Measurements from ENCODE around the gene SCML1.
A peak's percentile ranks its signal among the peaks of the same experiment; 100 is the strongest.

The SCML1 gene

GRCh38 chrX:17736856-17737709, at the start of gene SCML1:
Gene SCML1, plus strand, starts transcription at chrX:17737493. Its CDS starts 6,694 bp downstream, at chrX:17744187.
- H3K4me1 ChIP-seq (ENCODE audit: control insufficient read depth, insufficient read depth, low read length): peaks cover 2% of the 10 kb centered on the region
- H3K27me3 ChIP-seq (ENCODE audit: control insufficient read depth, insufficient read depth, low read length): peaks cover 28% of the 10 kb centered on the region
- peak within 1 kb of the TSS; percentile 59 for H3K4me3 ChIP-seq (ENCODE audit: low read depth, low read length)
- H3K9me3 ChIP-seq (ENCODE audit: control insufficient read depth, insufficient read depth, low read length): no peaks in the 10 kb centered on the region
- H3K9ac ChIP-seq (ENCODE audit: low read depth, low read length): no peak within 1 kb of the TSS
- H3K36me3 ChIP-seq (ENCODE audit: control insufficient read depth, insufficient read depth, low read length): peaks cover 2% of the 10 kb centered on the region

- Histone ChIP-seq H3K9me3 (ENCODE audit: control insufficient read depth, insufficient read depth, low read length) (no peaks in the 10 kb centered on the region), H3K9ac (ENCODE audit: low read depth, low read length) (no peak overlapping the region), H3K36me3 (ENCODE audit: control insufficient read depth, insufficient read depth, low read length) (no peaks in the 10 kb centered on the region), H3K4me1 (ENCODE audit: control insufficient read depth, insufficient read depth, low read length) (peaks cover 3% of the 10 kb centered on the region), H3K27me3 (ENCODE audit: control insufficient read depth, insufficient read depth, low read length) (no peaks in the 10 kb centered on the region), H3K4me3 (ENCODE audit: low read depth, low read length) (no peak overlapping the region)
Measured at GRCh38 chrX:17687648-17688047, 49.6 kb upstream of the SCML1 start.

GRCh38 chrX:17689971-17690409, 47.3 kb upstream of the SCML1 start:
- no peaks in the 10 kb centered on the region for H3K36me3 ChIP-seq (ENCODE audit: control insufficient read depth, insufficient read depth, low read length)

GRCh38 chrX:17692709-17693346, 44.5 kb upstream of the SCML1 start:
- Histone ChIP-seq H3K4me1 (ENCODE audit: control insufficient read depth, insufficient read depth, low read length) (peaks cover 5% of the 10 kb centered on the region), H3K9ac (ENCODE audit: low read depth, low read length) (no peak overlapping the region), H3K4me3 (ENCODE audit: low read depth, low read length) (no peak overlapping the region), H3K9me3 (ENCODE audit: control insufficient read depth, insufficient read depth, low read length) (no peaks in the 10 kb centered on the region), H3K36me3 (ENCODE audit: control insufficient read depth, insufficient read depth, low read length) (no peaks in the 10 kb centered on the region), H3K27me3 (ENCODE audit: control insufficient read depth, insufficient read depth, low read length) (no peaks in the 10 kb centered on the region)

More at GRCh38 chrX:17689971-17690409, 47.3 kb upstream of the SCML1 start:
- Histone ChIP-seq H3K4me1 (ENCODE audit: control insufficient read depth, insufficient read depth, low read length) (peaks cover 5% of the 10 kb centered on the region), H3K9me3 (ENCODE audit: control insufficient read depth, insufficient read depth, low read length) (no peaks in the 10 kb centered on the region), H3K27me3 (ENCODE audit: control insufficient read depth, insufficient read depth, low read length) (no peaks in the 10 kb centered on the region), H3K9ac (ENCODE audit: low read depth, low read length) (no peak overlapping the region), H3K4me3 (ENCODE audit: low read depth, low read length) (no peak overlapping the region)

- no peaks in the 10 kb centered on the region for H3K27me3 ChIP-seq (ENCODE audit: control insufficient read depth, insufficient read depth, low read length)
- peaks cover 5% of the 10 kb centered on the region for H3K4me1 ChIP-seq (ENCODE audit: control insufficient read depth, insufficient read depth, low read length)
- no peaks in the 10 kb centered on the region for H3K36me3 ChIP-seq (ENCODE audit: control insufficient read depth, insufficient read depth, low read length)
- no peak overlapping the region for H3K4me3 ChIP-seq (ENCODE audit: low read depth, low read length)
- H3K9me3 ChIP-seq (ENCODE audit: control insufficient read depth, insufficient read depth, low read length): no peaks in the 10 kb centered on the region
- no peak overlapping the region for H3K9ac ChIP-seq (ENCODE audit: low read depth, low read length)
Measured at GRCh38 chrX:17697191-17697590, 40.1 kb upstream of the SCML1 start.

- no peaks in the 10 kb centered on the region for H3K4me1 ChIP-seq (ENCODE audit: control insufficient read depth, insufficient read depth, low read length)
- no peaks in the 10 kb centered on the region for H3K27me3 ChIP-seq (ENCODE audit: control insufficient read depth, insufficient read depth, low read length)
- H3K9me3 ChIP-seq (ENCODE audit: control insufficient read depth, insufficient read depth, low read length): no peaks in the 10 kb centered on the region
- no peaks in the 10 kb centered on the region for H3K36me3 ChIP-seq (ENCODE audit: control insufficient read depth, insufficient read depth, low read length)
- no peak overlapping the region for H3K4me3 ChIP-seq (ENCODE audit: low read depth, low read length)
- H3K9ac ChIP-seq (ENCODE audit: low read depth, low read length): no peak overlapping the region
Measured at GRCh38 chrX:17700976-17701375, 36.3 kb upstream of the SCML1 start.

- H3K9me3 ChIP-seq (ENCODE audit: control insufficient read depth, insufficient read depth, low read length): no peaks in the 10 kb centered on the region
- H3K9ac ChIP-seq (ENCODE audit: low read depth, low read length): no peak overlapping the region
- H3K27me3 ChIP-seq (ENCODE audit: control insufficient read depth, insufficient read depth, low read length): no peaks in the 10 kb centered on the region
- H3K4me1 ChIP-seq (ENCODE audit: control insufficient read depth, insufficient read depth, low read length): no peaks in the 10 kb centered on the region
- no peaks in the 10 kb centered on the region for H3K36me3 ChIP-seq (ENCODE audit: control insufficient read depth, insufficient read depth, low read length)
- H3K4me3 ChIP-seq (ENCODE audit: low read depth, low read length): no peak overlapping the region
Measured at GRCh38 chrX:17703201-17703600, 34.1 kb upstream of the SCML1 start.

GRCh38 chrX:17705211-17705610, 32.1 kb upstream of the SCML1 start:
- Histone ChIP-seq H3K27me3 (ENCODE audit: control insufficient read depth, insufficient read depth, low read length) (no peaks in the 10 kb centered on the region), H3K36me3 (ENCODE audit: control insufficient read depth, insufficient read depth, low read length) (no peaks in the 10 kb centered on the region), H3K4me3 (ENCODE audit: low read depth, low read length) (no peak overlapping the region)

GRCh38 chrX:17706676-17707075, 30.6 kb upstream of the SCML1 start:
- Histone ChIP-seq H3K9ac (ENCODE audit: low read depth, low read length) (no peak overlapping the region), H3K9me3 (ENCODE audit: control insufficient read depth, insufficient read depth, low read length) (no peaks in the 10 kb centered on the region), H3K36me3 (ENCODE audit: control insufficient read depth, insufficient read depth, low read length) (no peaks in the 10 kb centered on the region), H3K27me3 (ENCODE audit: control insufficient read depth, insufficient read depth, low read length) (no peaks in the 10 kb centered on the region), H3K4me3 (ENCODE audit: low read depth, low read length) (no peak overlapping the region), H3K4me1 (ENCODE audit: control insufficient read depth, insufficient read depth, low read length) (no peaks in the 10 kb centered on the region)

More at GRCh38 chrX:17705211-17705610, 32.1 kb upstream of the SCML1 start:
- Histone ChIP-seq H3K9ac (ENCODE audit: low read depth, low read length) (no peak overlapping the region), H3K4me1 (ENCODE audit: control insufficient read depth, insufficient read depth, low read length) (no peaks in the 10 kb centered on the region), H3K9me3 (ENCODE audit: control insufficient read depth, insufficient read depth, low read length) (no peaks in the 10 kb centered on the region)

GRCh38 chrX:17707731-17708130, 29.6 kb upstream of the SCML1 start:
- Histone ChIP-seq H3K4me3 (ENCODE audit: low read depth, low read length) (no peak overlapping the region), H3K36me3 (ENCODE audit: control insufficient read depth, insufficient read depth, low read length) (no peaks in the 10 kb centered on the region), H3K27me3 (ENCODE audit: control insufficient read depth, insufficient read depth, low read length) (no peaks in the 10 kb centered on the region), H3K9me3 (ENCODE audit: control insufficient read depth, insufficient read depth, low read length) (no peaks in the 10 kb centered on the region), H3K9ac (ENCODE audit: low read depth, low read length) (no peak overlapping the region), H3K4me1 (ENCODE audit: control insufficient read depth, insufficient read depth, low read length) (no peaks in the 10 kb centered on the region)

GRCh38 chrX:17710871-17711301, 26.4 kb upstream of the SCML1 start:
- no peaks in the 10 kb centered on the region for H3K27me3 ChIP-seq (ENCODE audit: control insufficient read depth, insufficient read depth, low read length)
- H3K36me3 ChIP-seq (ENCODE audit: control insufficient read depth, insufficient read depth, low read length): no peaks in the 10 kb centered on the region

GRCh38 chrX:17713288-17713687, 24.0 kb upstream of the SCML1 start:
- no peaks in the 10 kb centered on the region for H3K27me3 ChIP-seq (ENCODE audit: control insufficient read depth, insufficient read depth, low read length)
- no peaks in the 10 kb centered on the region for H3K36me3 ChIP-seq (ENCODE audit: control insufficient read depth, insufficient read depth, low read length)
- no peak overlapping the region for H3K9ac ChIP-seq (ENCODE audit: low read depth, low read length)
- no peaks in the 10 kb centered on the region for H3K9me3 ChIP-seq (ENCODE audit: control insufficient read depth, insufficient read depth, low read length)
- H3K4me1 ChIP-seq (ENCODE audit: control insufficient read depth, insufficient read depth, low read length): no peaks in the 10 kb centered on the region
- H3K4me3 ChIP-seq (ENCODE audit: low read depth, low read length): no peak overlapping the region

More at GRCh38 chrX:17710871-17711301, 26.4 kb upstream of the SCML1 start:
- Histone ChIP-seq H3K4me1 (ENCODE audit: control insufficient read depth, insufficient read depth, low read length) (no peaks in the 10 kb centered on the region), H3K9ac (ENCODE audit: low read depth, low read length) (no peak overlapping the region), H3K4me3 (ENCODE audit: low read depth, low read length) (no peak overlapping the region), H3K9me3 (ENCODE audit: control insufficient read depth, insufficient read depth, low read length) (no peaks in the 10 kb centered on the region)
